HS-27A (cell line): ENCODE results near the gene RALGAPA2.
A peak's percentile ranks its signal among the peaks of the same experiment; 100 is the strongest.

Experiments used
- DNase-seq: peaks from one replicate; pipeline ENCODE4 v3.0.0-alpha.2; 2012; ENCODE audit warnings: low read depth, missing footprints

The RALGAPA2 gene

GRCh38 chr20:20629556-20630188 is 82.8 kb downstream of the RALGAPA2 start:
- DNase-seq = no peak

GRCh38 chr20:20628314-20628713 is 84.1 kb downstream of the RALGAPA2 start:
- DNase-seq = no peak

- DNase-seq = no peak
Measured at GRCh38 chr20:20627471-20627870, 85.0 kb downstream of the RALGAPA2 start.

- no peak for DNase-seq
Measured at GRCh38 chr20:20624914-20625313, 87.5 kb downstream of the RALGAPA2 start.

GRCh38 chr20:20621195-20621594 is 91.2 kb downstream of the RALGAPA2 start:
- no peak for DNase-seq

DNA sequence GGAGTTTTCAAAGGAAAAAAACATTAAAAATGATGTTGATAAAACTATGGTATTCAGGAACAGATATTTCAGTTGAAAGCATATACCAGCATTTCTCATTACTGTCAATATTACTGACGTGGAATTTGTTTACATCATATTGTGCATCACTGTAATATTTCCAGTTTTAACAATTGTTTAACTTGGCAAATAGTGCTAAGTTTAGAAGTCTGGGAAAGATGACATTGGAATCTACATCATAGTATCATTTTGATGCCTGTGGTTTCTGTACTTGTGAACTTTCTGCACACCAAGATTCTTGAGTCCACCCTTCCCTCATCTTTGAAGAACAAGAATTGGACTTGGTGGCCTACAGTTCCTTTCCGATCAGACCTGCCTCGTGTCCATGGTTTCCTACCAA is 98.1 kb downstream of the RALGAPA2 start:
- no peak for DNase-seq

DNA sequence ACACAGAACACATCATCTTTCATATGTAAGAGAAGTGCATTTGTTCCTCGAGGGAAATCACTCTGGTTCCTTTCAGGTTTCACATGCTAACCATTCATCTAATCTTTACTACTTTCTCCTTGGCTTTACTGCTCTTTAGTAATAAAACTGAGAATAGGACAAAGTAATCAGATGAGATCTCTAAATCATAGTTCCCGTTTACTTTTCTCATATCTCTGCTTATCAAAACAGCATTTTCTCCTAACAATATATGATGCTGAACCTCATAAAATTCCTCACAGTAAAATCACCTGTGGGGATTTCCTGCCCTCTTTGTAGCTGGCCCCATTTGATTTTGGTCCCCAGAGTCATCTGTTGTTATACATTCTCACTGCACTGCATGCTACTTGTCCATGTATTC is 100.2 kb downstream of the RALGAPA2 start:
- DNase-seq = no peak

DNA sequence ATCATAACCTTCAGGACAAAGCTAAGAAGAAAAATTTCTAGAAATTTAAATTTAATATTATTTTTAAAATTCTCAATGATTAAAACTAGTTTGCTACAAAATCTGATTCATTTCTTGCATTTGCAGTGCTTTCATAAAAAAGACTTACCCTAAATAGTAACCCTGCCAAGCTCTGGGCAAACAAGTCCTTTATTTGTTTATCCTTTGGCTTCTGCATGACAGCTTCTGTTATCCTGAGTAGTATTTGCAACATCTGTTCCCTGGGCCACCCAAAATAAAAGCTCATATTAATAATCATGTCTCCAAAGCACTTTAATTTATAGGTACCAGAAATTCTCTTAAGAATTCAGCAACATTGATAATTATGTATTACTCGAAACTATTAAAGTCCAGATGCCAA is 101.3 kb downstream of the RALGAPA2 start:
- no peak for DNase-seq

GRCh38 chr20:20609522-20609921 is 102.9 kb downstream of the RALGAPA2 start:
- DNase-seq = no peak

GRCh38 chr20:20608641-20609040 is 103.8 kb downstream of the RALGAPA2 start:
- DNase-seq = no peak

- DNase-seq = no peak
Measured at GRCh38 chr20:20608041-20608440, 104.4 kb downstream of the RALGAPA2 start.

DNA sequence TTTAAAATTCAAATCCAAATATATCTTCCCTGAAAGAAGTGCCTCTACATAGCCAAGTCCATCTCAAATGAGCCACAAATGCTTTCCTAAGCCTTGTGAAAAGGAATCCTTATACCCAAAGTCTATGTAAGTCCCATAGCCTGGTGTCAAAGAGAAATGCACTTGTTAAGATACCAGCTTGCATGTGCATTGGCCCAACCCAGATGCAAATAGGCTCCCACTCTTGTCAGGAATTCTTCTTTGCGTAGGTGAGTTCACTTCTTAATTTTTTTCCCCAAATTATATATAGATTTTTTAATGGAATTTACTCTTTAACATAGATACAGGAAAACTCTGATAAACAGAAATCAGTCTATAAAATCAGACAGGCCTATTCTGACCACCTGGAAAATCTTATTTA is 105.6 kb downstream of the RALGAPA2 start:
- no peak for DNase-seq

DNA sequence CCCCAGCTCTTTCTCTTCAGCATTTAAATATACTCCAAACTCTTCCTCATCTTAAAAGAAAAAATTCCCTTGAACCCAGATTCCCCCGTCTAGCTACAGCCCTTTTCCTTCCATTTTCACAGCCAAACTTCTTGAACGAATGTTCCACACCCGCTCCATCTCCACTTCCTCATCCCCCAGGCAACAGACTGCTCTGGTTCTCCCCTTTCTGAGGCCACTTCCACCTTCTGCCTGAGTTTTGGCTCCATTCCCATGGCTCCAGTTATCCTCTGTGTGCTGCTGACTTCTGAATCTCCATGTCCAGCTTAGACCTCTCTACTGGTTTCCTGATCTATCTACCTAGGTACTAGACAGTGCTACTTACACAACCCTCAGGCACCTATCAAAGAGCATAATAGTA is 106.4 kb downstream of the RALGAPA2 start:
- DNase-seq = no peak

DNA sequence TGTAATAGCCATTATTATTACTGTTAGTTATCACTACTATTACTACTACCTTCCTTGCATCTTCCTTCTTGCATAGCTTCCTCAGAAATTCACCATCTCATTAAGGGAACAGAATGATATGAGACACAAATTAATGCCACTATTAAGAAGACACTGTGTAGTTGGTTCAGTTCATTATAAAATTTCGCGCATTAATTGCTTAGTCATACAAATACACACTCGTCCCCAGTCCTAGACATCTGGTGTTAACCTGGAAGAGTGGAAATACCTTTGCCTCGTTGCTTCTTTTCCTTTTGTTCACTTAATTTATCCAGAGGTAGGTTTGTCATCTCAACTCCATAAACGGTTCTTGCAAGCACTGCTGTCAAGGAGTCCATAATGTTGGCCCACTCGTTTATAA is 107.5 kb downstream of the RALGAPA2 start:
- DNase-seq = no peak

- no peak for DNase-seq
Measured at GRCh38 chr20:20604357-20604756, 108.1 kb downstream of the RALGAPA2 start.

DNA sequence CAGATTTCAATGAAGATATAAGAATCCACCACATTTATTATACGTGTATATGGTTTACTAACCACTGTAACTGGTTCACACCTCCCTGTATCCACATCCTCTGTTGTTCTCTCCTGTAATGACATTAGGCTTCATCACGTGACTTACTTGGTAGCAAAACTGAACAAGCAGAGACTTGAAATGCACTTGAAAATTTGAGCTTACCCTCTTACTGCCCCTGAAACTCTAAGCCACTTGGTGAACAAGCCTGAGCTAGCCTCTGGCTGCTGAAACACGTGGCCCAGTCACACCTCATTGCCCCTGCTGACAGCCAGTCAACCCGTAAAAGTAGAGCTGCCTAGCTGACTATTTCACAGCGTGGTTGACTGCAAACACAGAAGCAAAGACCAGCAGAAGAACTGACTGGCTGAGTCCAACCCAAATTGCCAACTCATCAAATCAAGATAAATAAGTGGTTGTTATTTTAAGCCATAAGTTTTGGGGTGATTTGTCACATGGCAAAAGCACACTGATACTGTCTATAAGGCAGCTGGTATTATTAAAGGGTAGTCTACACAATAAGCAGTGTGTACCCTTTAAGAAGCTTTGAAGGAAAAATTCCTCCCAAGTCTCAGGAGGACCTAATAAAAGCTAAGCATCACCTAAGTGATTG is 109.0 kb downstream of the RALGAPA2 start:
- DNase-seq = no peak

DNA sequence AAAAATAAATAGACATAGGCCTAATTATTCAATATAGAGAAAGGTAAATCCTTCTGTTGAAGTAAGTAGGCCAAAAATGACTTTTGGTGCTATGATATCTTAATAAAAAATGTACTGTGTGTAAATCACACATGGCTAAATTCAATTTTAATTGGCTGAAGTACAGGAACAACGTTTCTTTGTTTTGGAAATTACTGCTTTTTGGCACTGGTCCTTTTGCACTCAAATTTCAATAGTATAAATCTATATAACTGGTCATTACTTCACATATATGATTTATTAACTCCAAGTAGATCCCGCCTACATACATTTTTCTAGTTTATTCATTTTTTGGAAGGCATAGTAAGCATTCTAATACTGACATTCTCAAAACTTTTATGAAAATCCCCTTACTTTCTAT is 114.5 kb downstream of the RALGAPA2 start:
- DNase-seq = no peak

DNA sequence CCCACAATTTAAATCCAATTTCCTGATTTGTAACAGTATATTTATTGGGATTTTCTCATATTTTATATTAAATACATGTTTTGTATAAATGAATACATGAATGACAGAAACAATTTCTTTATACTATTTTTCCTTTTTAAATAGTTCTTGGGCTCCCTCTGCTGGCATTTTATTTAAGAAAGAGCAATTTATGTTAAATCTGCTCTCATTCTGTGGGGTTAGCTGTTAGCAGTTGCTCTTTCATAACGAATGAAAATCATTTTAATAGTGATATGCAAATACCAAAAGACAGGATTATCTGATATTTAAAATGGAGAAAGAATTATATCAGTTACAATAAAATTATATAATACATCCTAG is 118.3 kb downstream of the RALGAPA2 start:
- DNase-seq = no peak

DNA sequence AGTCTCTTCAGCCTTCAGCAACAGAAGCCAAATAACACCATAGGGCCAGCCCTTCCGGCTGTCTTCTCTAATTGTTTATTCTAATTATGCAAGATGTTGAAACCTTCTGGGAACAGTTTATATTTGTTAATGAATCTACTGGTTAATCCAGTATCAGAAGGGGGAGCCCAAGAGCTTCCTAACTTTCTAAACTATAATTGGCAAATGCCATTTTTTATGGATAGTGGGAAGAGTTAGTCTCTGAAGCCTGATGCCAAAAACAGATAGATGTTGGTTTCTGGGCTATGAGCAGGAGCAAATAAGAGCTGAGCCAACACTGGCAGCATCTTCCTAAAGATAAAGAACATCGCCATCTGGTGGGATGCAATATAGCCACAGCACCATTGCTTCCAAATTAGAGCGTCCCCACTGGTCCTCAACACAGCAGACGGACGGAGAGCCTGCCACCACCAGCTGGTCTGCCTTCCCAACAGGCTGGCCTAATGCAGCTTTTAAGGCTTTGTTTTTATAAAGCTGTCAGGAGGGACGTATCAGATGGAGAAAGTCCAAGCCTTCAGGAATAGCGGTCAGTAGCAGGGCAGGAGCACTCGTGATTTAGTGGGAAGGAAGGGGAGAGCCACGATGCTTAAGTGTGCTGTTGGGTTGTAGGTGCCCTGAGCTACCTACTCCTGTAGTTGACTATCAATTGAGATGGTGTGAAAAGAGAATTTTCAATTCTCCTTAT is 118.8 kb downstream of the RALGAPA2 start:
- DNase-seq = peak; percentile 9

DNA sequence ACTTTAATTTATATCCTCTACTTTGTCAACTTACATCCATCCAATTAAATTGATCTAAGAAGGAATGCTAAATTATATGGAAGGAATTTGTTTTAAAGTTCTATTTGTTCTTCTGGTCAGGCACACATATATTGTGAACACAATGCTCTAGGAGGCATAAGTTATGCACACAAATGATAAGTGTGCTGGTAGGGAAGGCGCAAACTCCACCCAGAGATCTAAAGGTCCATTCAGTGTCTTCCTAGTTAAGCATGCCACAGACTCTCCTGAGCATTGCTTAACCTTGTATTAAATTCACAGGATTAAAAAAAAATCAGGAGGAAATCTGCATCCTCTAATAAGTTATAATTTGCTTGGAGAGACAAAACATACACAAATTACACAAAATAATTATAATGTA is 127.3 kb downstream of the RALGAPA2 start:
- DNase-seq = no peak

DNA sequence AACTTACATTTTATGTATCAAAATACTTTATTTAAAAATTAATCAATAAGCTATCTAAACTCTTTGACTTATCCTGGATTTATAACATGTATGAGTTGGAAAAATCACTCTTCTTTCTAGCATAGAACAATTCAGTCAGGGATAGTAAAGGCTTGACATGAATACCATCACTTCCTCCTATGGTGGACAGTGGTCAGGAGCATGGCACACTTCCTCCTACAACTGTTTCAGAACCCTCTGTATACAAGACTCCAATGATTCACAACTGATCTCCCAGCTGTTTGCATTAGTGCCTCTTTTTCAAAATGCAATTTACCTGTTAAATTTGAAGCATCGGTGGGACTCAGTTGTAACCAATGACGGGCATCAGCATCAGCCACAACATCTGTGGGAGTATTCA is 129.7 kb downstream of the RALGAPA2 start:
- DNase-seq = no peak

GRCh38 chr20:20580139-20580538 is 132.3 kb downstream of the RALGAPA2 start:
- DNase-seq = no peak

DNA sequence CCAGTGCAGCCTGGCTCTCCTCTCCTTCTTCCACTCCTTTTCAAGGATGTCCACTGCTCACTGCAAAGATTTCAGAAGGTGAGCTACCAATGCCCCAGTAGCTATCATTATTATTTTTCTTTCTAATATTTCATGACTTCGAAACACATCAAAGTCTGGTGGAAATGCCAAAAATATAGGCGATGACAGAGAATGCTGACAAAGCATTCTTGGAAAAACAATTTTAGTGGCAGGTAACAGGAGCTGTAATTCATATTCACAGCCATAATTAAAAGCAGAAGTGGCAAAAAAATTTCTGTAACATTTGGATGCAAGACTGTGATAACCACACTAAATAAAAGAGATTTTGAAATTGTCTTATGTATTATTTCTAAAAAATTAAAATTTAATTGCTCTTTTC is 133.6 kb downstream of the RALGAPA2 start:
- no peak for DNase-seq

DNA sequence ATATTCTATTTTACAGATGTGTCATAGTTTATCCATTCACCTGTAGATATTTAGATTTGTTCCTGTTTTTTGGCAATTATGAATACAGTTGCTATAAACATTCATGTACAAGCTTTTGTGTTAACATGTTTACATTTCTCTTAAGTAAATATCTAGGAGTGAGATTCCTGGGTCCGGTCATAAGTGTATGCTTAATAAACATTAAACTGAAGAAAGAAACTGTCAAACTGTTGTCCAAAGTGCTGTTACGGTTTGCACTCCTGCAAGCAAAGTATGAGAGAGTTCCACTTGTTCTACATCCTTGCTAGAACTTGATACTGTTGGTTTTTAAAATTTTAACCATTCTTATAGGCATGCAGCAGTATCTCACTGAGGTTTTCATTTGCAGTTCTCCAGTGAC is 138.6 kb downstream of the RALGAPA2 start:
- no peak for DNase-seq
